ENCODE data around the gene PODXL2. TPM values are rescaled to one million over a fixed set of nuclear protein-coding genes. Genes with fewer than 3 reads are reported as not detected.
"Not testable (repeated sequence)": the region's sequence is repeated elsewhere in the genome, so short reads cannot be mapped to it uniquely, and the experiment has no call there.

Gene PODXL2
- total RNA-seq, 2 experiments from 2014 or later = 0.98 to 1.1 TPM

GRCh38 chr3:127590593-127591465, 38.2 kb upstream of the PODXL2 start, which contains the start of gene TPRA1:
TPRA1 (minus strand) TSS chr3:127590733; CDS start chr3:127580146, 10,587 bp downstream.
- Mint-ChIP-seq H3K4me1 (ENCODE audit: low read depth) (peaks cover 32% of the 10 kb centered on the region), H3K36me3 (ENCODE audit: low read depth) (no peaks in the 10 kb centered on the region), H3K27me3 (ENCODE audit: low read depth) (no peaks in the 10 kb centered on the region), H3K27ac (peak within 1 kb of the TSS; percentile 92), H3K9me3 (no peaks in the 10 kb centered on the region), H3K4me3 (peak within 1 kb of the TSS; percentile 93)
- peak; percentile 84 for DNase-seq
- CTCF ChIA-PET = interaction anchor here (0.6 to 2.9 kb wide), 2 partner anchors 16 to 43 kb away, joined by 4 to 10 read pairs; no protein-coding TSS in a partner anchor
- intact Hi-C loops (cut with micrococcal nuclease) = loop anchor here (1.0 to 10.0 kb wide), 5 partner anchors 7 to 1676 kb away; partner anchors contain the start of genes ABTB1, MCM2 and PLXNA1

- intact Hi-C loops (cut with micrococcal nuclease) = loop anchor here (10.0 kb wide), 1 partner anchor 1678 kb away; no protein-coding TSS in a partner anchor
- DNase-seq = no peak
- Mint-ChIP-seq H3K9me3 (no peaks in the 10 kb centered on the region), H3K4me1 (ENCODE audit: low read depth) (peaks cover 28% of the 10 kb centered on the region), H3K27ac (no peak overlapping the region), H3K36me3 (ENCODE audit: low read depth) (no peaks in the 10 kb centered on the region), H3K27me3 (ENCODE audit: low read depth) (no peaks in the 10 kb centered on the region), H3K4me3 (no peak overlapping the region)
- CTCF ChIA-PET = interaction anchor here (1.1 kb wide), 1 partner anchor 18 kb away, joined by 3 read pairs; no protein-coding TSS in a partner anchor
Measured at GRCh38 chr3:127593178-127593577, 35.8 kb upstream of the PODXL2 start.

GRCh38 chr3:127595303-127595702, 33.7 kb upstream of the PODXL2 start:
- CTCF ChIA-PET = no interaction called here
- Mint-ChIP-seq H3K9me3 (no peaks in the 10 kb centered on the region), H3K36me3 (ENCODE audit: low read depth) (peaks cover 16% of the 10 kb centered on the region), H3K27ac (no peak overlapping the region), H3K4me1 (ENCODE audit: low read depth) (peaks cover 28% of the 10 kb centered on the region), H3K4me3 (no peak overlapping the region), H3K27me3 (ENCODE audit: low read depth) (no peaks in the 10 kb centered on the region)
- no peak for DNase-seq
- intact Hi-C loops (cut with micrococcal nuclease) = loop anchor here (5.0 to 10.0 kb wide), 4 partner anchors 102 to 1681 kb away; partner anchors contain the start of genes RUVBL1 and ZXDC

GRCh38 chr3:127597020-127597771, 31.8 kb upstream of the PODXL2 start:
- Mint-ChIP-seq H3K36me3 (ENCODE audit: low read depth) (peaks cover 34% of the 10 kb centered on the region), H3K9me3 (no peaks in the 10 kb centered on the region), H3K27ac (no peak overlapping the region), H3K4me3 (peak overlapping the region; percentile 84), H3K4me1 (ENCODE audit: low read depth) (peaks cover 36% of the 10 kb centered on the region), H3K27me3 (ENCODE audit: low read depth) (no peaks in the 10 kb centered on the region)
- intact Hi-C loops (cut with micrococcal nuclease) = loop anchor here (5.0 to 10.0 kb wide), 4 partner anchors 100 to 1682 kb away; partner anchors contain the start of genes RUVBL1 and ZXDC
- CTCF ChIA-PET = interaction anchor here (0.9 to 2.8 kb wide), 5 partner anchors 8 to 98 kb away, joined by 3 to 18 read pairs (median 5); no protein-coding TSS in a partner anchor
- DNase-seq = no peak

- H3K9me3 Mint-ChIP-seq = no peaks in the 10 kb centered on the region
- H3K4me3 Mint-ChIP-seq = peak overlapping the region; percentile 84
- H3K4me1 Mint-ChIP-seq (ENCODE audit: low read depth) = peaks cover 40% of the 10 kb centered on the region
- H3K27me3 Mint-ChIP-seq (ENCODE audit: low read depth) = no peaks in the 10 kb centered on the region
- H3K36me3 Mint-ChIP-seq (ENCODE audit: low read depth) = peaks cover 44% of the 10 kb centered on the region
- CTCF ChIA-PET = interaction anchor here (0.7 to 2.0 kb wide), 5 partner anchors 8 to 78 kb away, joined by 3 to 14 read pairs (median 3); no protein-coding TSS in a partner anchor
- DNase-seq = no peak
- peak overlapping the region; percentile 89 for H3K27ac Mint-ChIP-seq
- intact Hi-C loops (cut with micrococcal nuclease) = loop anchor here (1.0 to 10.0 kb wide), 8 partner anchors 9 to 1684 kb away; partner anchors contain the start of genes ABTB1, RUVBL1, SEC61A1 and TPRA1
Measured at GRCh38 chr3:127598841-127599570, 30.0 kb upstream of the PODXL2 start.

GRCh38 chr3:127600749-127601456, 28.1 kb upstream of the PODXL2 start:
- CTCF ChIA-PET = no interaction called here
- DNase-seq = no peak

GRCh38 chr3:127604035-127604434, 24.9 kb upstream of the PODXL2 start:
- no peak for DNase-seq
- Mint-ChIP-seq H3K9me3 (no peaks in the 10 kb centered on the region), H3K27me3 (ENCODE audit: low read depth) (no peaks in the 10 kb centered on the region), H3K36me3 (ENCODE audit: low read depth) (peaks cover 86% of the 10 kb centered on the region), H3K4me3 (no peak overlapping the region), H3K4me1 (ENCODE audit: low read depth) (peaks cover 34% of the 10 kb centered on the region), H3K27ac (no peak overlapping the region)
- CTCF ChIA-PET = no interaction called here
- intact Hi-C loops (cut with micrococcal nuclease) = no loop called here

More at GRCh38 chr3:127600749-127601456, 28.1 kb upstream of the PODXL2 start:
- Mint-ChIP-seq H3K9me3 (no peaks in the 10 kb centered on the region), H3K36me3 (ENCODE audit: low read depth) (peaks cover 61% of the 10 kb centered on the region), H3K27ac (no peak overlapping the region), H3K27me3 (ENCODE audit: low read depth) (no peaks in the 10 kb centered on the region), H3K4me1 (ENCODE audit: low read depth) (peaks cover 42% of the 10 kb centered on the region), H3K4me3 (peak overlapping the region; percentile 29)
- intact Hi-C loops (cut with micrococcal nuclease) = no loop called here

- CTCF ChIA-PET = no interaction called here
- no peak overlapping the region for H3K4me3 Mint-ChIP-seq
- H3K27me3 Mint-ChIP-seq (ENCODE audit: low read depth) = no peaks in the 10 kb centered on the region
- no peak for DNase-seq
- H3K9me3 Mint-ChIP-seq = no peaks in the 10 kb centered on the region
- intact Hi-C loops (cut with micrococcal nuclease) = no loop called here
- peaks cover 83% of the 10 kb centered on the region for H3K36me3 Mint-ChIP-seq (ENCODE audit: low read depth)
- H3K4me1 Mint-ChIP-seq (ENCODE audit: low read depth) = peaks cover 27% of the 10 kb centered on the region
- H3K27ac Mint-ChIP-seq = no peak overlapping the region
Measured at GRCh38 chr3:127604546-127605165, 24.3 kb upstream of the PODXL2 start.

GRCh38 chr3:127605547-127605946, 23.4 kb upstream of the PODXL2 start:
- intact Hi-C loops (cut with micrococcal nuclease); H3K9me3 Mint-ChIP-seq; H3K27me3 Mint-ChIP-seq (ENCODE audit: low read depth); H3K27ac Mint-ChIP-seq; H3K4me3 Mint-ChIP-seq; DNase-seq: not testable (repeated sequence)
- Mint-ChIP-seq H3K36me3 (ENCODE audit: low read depth) (peaks cover 83% of the 10 kb centered on the region), H3K4me1 (ENCODE audit: low read depth) (peaks cover 23% of the 10 kb centered on the region)
- CTCF ChIA-PET = interaction anchor here (1.1 kb wide), 1 partner anchor 30 kb away, joined by 6 read pairs; no protein-coding TSS in a partner anchor

GRCh38 chr3:127606086-127606805, 22.7 kb upstream of the PODXL2 start:
- intact Hi-C loops (cut with micrococcal nuclease) = no loop called here
- Mint-ChIP-seq H3K27ac (no peak overlapping the region), H3K36me3 (ENCODE audit: low read depth) (peaks cover 85% of the 10 kb centered on the region), H3K9me3 (no peaks in the 10 kb centered on the region), H3K27me3 (ENCODE audit: low read depth) (no peaks in the 10 kb centered on the region), H3K4me3 (no peak overlapping the region), H3K4me1 (ENCODE audit: low read depth) (peaks cover 16% of the 10 kb centered on the region)
- DNase-seq = no peak
- CTCF ChIA-PET = interaction anchor here (1.1 kb wide), 1 partner anchor 31 kb away, joined by 6 read pairs; no protein-coding TSS in a partner anchor
